ENCODE data around the gene GNG12. TPM values are rescaled to one million over a fixed set of nuclear protein-coding genes. Genes with fewer than 3 reads are reported as not detected.

Gene GNG12
- total and polyA plus RNA-seq, 2 donors (not counting 1 experiment from before 2014, with no cell fraction given), result not detected

GRCh38 chr1:67879485-67879884 is 46.2 kb upstream of the GNG12 start:
- no peak overlapping the region for H3K27ac Mint-ChIP-seq
- ATAC-seq (ENCODE audit: low read depth) (no peak), DNase-seq (no peak)
- H3K4me1 Mint-ChIP-seq, result no peaks in the 10 kb centered on the region
- Histone ChIP-seq H3K9me3 (ENCODE audit: control extremely low read depth in 1 of 3, control insufficient read depth in 2 of 3, insufficient read depth in 1 of 3, low read length in 2 of 3) (no peaks in the 10 kb centered on the region), H4K20me1 (ENCODE audit: control insufficient read depth, insufficient read depth, low read length, poor library complexity, severe bottlenecking) (no peaks in the 10 kb centered on the region), H3K4me1 (ENCODE audit: control insufficient read depth in 2 of 2, insufficient read depth in 2 of 2, low read length in 2 of 2) (no peaks in the 10 kb centered on the region), H2AFZ (ENCODE audit: insufficient read depth, low read depth, low read length, poor library complexity, severe bottlenecking) (no peak overlapping the region), H3K9ac (ENCODE audit: low read length) (no peak overlapping the region), H3K79me2 (ENCODE audit: control insufficient read depth, insufficient read depth, low read length) (no peaks in the 10 kb centered on the region), H3K4me3 (ENCODE audit: control extremely low read depth in 1 of 5, extremely low read depth in 1 of 5, insufficient read depth in 1 of 5, low read depth in 2 of 5, low read length in 4 of 5) (no peak overlapping the region), H3K4me2 (replicated peaks; ENCODE audit: low read depth, low read length, poor library complexity, severe bottlenecking) (no peak overlapping the region), H3K27ac (ENCODE audit: low read length in 2 of 2) (no peak overlapping the region), H3K27me3 (replicated peaks in 1 of 4; ENCODE audit: control extremely low read depth in 1 of 4, control insufficient read depth in 3 of 4, insufficient read depth in 4 of 4, low read length in 3 of 4) (peaks cover 0 to 4% (median 0%) of the 10 kb centered on the region in 4 experiments), H3K36me3 (replicated peaks in 1 of 2; ENCODE audit: control extremely low read depth in 1 of 2, control insufficient read depth in 1 of 2, extremely low read depth in 1 of 2, insufficient read depth in 2 of 2, low read length in 1 of 2) (no peaks in the 10 kb centered on the region)
- no peak overlapping the region for H3K4me3 Mint-ChIP-seq
- CTCF ChIA-PET, result no interaction called here
- intact Hi-C loops (cut with micrococcal nuclease), result no loop called here
- H3K9me3 Mint-ChIP-seq (ENCODE audit: insufficient read depth), result no peaks in the 10 kb centered on the region
- H3K27me3 Mint-ChIP-seq, result no peaks in the 10 kb centered on the region
- POLR2A ChIA-PET, result no interaction called here
- WGBS (ENCODE audit: insufficient coverage), result 88% methylated on average over 1 of the region's 1 CpG
- TF ChIP-seq EZH2 (IDR thresholded peaks at IDR 0.05; ENCODE audit: borderline replicate concordance, insufficient read depth, low read depth, low read length, poor library complexity, severe bottlenecking), result no peak
- peak; percentile 10 for TF ChIP-seq CTCF (IDR thresholded peaks at IDR 0.05)

- intact Hi-C loops (cut with micrococcal nuclease), result no loop called here
- no peak for ATAC-seq (ENCODE audit: low read depth)
- Histone ChIP-seq H3K27me3 (replicated peaks in 1 of 4; ENCODE audit: control extremely low read depth in 1 of 4, control insufficient read depth in 3 of 4, insufficient read depth in 4 of 4, low read length in 3 of 4) (peaks cover 0 to 2% (median 0%) of the 10 kb centered on the region in 4 experiments), H3K36me3 (replicated peaks in 1 of 2; ENCODE audit: control extremely low read depth in 1 of 2, control insufficient read depth in 1 of 2, extremely low read depth in 1 of 2, insufficient read depth in 2 of 2, low read length in 1 of 2) (no peaks in the 10 kb centered on the region), H3K27ac (ENCODE audit: low read length in 2 of 2) (no peak overlapping the region), H3K79me2 (ENCODE audit: control insufficient read depth, insufficient read depth, low read length) (no peaks in the 10 kb centered on the region), H2AFZ (ENCODE audit: insufficient read depth, low read depth, low read length, poor library complexity, severe bottlenecking) (no peak overlapping the region), H3K4me2 (replicated peaks; ENCODE audit: low read depth, low read length, poor library complexity, severe bottlenecking) (no peak overlapping the region), H3K9me3 (ENCODE audit: control extremely low read depth in 1 of 3, control insufficient read depth in 2 of 3, insufficient read depth in 1 of 3, low read length in 2 of 3) (no peaks in the 10 kb centered on the region), H3K4me1 (ENCODE audit: control insufficient read depth in 2 of 2, insufficient read depth in 2 of 2, low read length in 2 of 2) (no peaks in the 10 kb centered on the region), H3K4me3 (ENCODE audit: control extremely low read depth in 1 of 5, extremely low read depth in 1 of 5, insufficient read depth in 1 of 5, low read depth in 2 of 5, low read length in 4 of 5) (no peak overlapping the region), H4K20me1 (ENCODE audit: control insufficient read depth, insufficient read depth, low read length, poor library complexity, severe bottlenecking) (no peaks in the 10 kb centered on the region), H3K9ac (ENCODE audit: low read length) (no peak overlapping the region)
- no peaks in the 10 kb centered on the region for H3K9me3 Mint-ChIP-seq (ENCODE audit: insufficient read depth)
- no peak for DNase-seq
- H3K4me3 Mint-ChIP-seq, result no peak overlapping the region
- no peaks in the 10 kb centered on the region for H3K4me1 Mint-ChIP-seq
- no CpG with 5 or more reads among the region's 2 CpGs for WGBS (ENCODE audit: insufficient coverage)
- ChIA-PET POLR2A (no interaction called here), CTCF (no interaction called here)
- no peak for TF ChIP-seq EZH2 (IDR thresholded peaks at IDR 0.05; ENCODE audit: borderline replicate concordance, insufficient read depth, low read depth, low read length, poor library complexity, severe bottlenecking)
- no peak for TF ChIP-seq CTCF (IDR thresholded peaks at IDR 0.05)
- H3K27me3 Mint-ChIP-seq, result peaks cover 10% of the 10 kb centered on the region
- H3K27ac Mint-ChIP-seq, result no peak overlapping the region
These were observed 41.3 kb upstream of the GNG12 start for GRCh38 chr1:67874501-67875111.
